Fibroblast of lung (primary cell): ENCODE data around the gene GNAO1.

Experiments used
- EZH2 ChIP-seq: IDR thresholded peaks from 2 replicates; pipeline ENCODE4 v1.5.1; 2012; ENCODE audit warnings: low read length, control low read depth, mild to moderate bottlenecking; ENCODE audit errors: missing control alignments
- TF ChIP-seq, protein P1 (sequence below), 2 donors: IDR thresholded peaks in 1 of 2; conservative IDR thresholded peaks in 1 of 2; 1 replicate in 1 of 2; 2 replicates in 1 of 2; pipeline ENCODE4 v1.5.1; 2011 to 2012; ENCODE audit warnings: low read length in 2 of 2, control low read depth in 1 of 2, inconsistent platforms in 1 of 2, low read depth in 1 of 2, mild to moderate bottlenecking in 1 of 2

GRCh38 chr16:56257239-56257638, 66.0 kb downstream of the GNAO1 start:
- TF ChIP-seq, protein P1, sequence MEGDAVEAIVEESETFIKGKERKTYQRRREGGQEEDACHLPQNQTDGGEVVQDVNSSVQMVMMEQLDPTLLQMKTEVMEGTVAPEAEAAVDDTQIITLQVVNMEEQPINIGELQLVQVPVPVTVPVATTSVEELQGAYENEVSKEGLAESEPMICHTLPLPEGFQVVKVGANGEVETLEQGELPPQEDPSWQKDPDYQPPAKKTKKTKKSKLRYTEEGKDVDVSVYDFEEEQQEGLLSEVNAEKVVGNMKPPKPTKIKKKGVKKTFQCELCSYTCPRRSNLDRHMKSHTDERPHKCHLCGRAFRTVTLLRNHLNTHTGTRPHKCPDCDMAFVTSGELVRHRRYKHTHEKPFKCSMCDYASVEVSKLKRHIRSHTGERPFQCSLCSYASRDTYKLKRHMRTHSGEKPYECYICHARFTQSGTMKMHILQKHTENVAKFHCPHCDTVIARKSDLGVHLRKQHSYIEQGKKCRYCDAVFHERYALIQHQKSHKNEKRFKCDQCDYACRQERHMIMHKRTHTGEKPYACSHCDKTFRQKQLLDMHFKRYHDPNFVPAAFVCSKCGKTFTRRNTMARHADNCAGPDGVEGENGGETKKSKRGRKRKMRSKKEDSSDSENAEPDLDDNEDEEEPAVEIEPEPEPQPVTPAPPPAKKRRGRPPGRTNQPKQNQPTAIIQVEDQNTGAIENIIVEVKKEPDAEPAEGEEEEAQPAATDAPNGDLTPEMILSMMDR (conservative IDR thresholded peaks at IDR 0.05 in 1 of 2, IDR thresholded peaks at IDR 0.05 in 1 of 2; ENCODE audit: low read depth in 1 of 2, low read length in 2 of 2), result no peak
- no peak for TF ChIP-seq EZH2
